Measurements from ENCODE around the gene KREMEN1.
A peak's percentile ranks its signal among the peaks of the same experiment; 100 is the strongest.

KREMEN1 gene

GRCh38 chr22:29048822-29049654 lies 23.8 kb upstream of the KREMEN1 start:
- DNase-seq = no peak
- intact Hi-C loops (cut with DNase I) = no loop called here

GRCh38 chr22:29049655-29050263 lies 23.1 kb upstream of the KREMEN1 start:
- intact Hi-C loops (cut with DNase I) = no loop called here
- DNase-seq = no peak

DNA sequence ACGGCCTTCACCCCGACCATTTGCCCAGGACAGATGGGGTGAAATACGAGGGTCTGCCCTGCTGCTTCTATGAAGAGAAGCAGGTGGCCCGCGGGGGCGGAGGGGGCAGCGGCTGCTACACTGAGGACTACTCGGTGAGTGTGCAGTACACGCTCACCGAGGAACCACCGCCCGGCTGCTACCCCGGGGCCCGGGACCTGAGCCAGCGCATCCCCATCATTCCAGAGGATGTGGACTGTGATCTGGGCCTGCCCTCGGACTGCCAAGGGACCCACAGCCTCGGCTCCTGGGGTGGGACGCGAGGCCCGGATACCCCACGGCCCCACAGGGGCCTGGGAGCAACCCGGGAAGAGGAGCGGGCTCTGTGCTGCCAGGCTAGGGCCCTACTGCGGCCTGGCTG lies 22.4 kb upstream of the KREMEN1 start:
- intact Hi-C loops (cut with DNase I) = no loop called here
- no peak for DNase-seq

DNA sequence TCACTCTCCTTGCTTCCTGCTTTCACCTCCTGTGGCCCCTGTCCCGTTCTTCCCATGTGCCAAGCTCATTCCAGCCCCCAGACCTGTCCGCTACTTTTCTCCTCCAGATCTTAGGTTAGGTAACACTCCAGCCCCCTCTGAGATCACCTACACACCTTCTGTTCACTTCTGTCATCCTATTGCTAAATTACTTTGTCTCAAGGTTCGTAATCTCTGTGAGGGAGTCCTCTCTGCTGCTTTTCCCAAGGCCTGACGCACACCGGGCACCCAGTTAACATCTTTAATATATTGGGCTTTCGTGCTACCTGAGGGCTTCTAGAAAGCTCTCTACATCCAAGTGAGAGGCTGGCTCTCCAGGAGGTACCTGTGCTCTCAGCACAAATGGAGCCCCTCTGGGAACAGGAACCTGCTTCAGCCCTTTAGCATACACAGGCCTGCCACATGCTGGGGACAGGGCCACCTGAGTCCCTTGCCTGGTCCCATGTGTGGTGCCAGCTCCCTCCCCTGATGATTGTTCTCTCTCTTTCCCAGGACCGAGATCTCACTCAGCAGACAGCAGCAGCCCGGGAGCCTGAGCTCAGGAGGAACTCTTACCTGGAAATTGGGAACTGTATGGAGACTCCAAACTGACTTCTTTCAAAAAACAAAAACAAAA lies 19.7 kb upstream of the KREMEN1 start:
- DNase-seq = no peak
- intact Hi-C loops (cut with DNase I) = no loop called here

GRCh38 chr22:29054251-29054767 lies 18.5 kb upstream of the KREMEN1 start:
- intact Hi-C loops (cut with DNase I) = no loop called here
- DNase-seq = no peak

DNA sequence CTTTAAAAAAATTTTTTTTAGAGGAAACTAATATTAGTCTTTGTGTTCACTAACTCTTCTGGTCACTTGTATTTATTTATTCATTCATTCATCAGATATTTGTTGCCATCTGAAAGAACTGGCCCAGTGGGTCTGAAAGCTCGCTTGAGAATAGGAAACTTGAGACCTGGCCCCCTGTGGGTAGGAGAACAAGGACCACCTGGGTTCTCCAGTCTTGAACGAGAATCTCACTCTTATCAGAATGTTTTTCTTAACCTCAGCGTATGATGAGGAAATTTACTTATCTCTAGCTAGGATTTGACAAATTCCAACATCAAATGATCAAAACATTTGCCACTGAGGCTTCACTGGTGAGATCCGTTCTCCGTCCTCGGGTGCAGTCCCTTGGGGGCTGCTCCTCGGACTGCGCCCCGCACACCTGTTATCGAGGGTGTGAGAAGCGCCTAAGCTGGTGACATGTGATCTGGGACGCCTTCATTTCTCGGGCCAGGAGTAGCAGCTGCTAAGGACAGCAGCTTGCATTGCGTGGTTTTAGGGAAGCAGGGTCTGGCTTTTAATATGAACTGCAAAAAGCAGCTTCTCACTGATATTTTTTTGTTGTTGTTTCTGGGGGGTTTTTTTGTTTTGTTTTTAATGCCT lies 17.5 kb upstream of the KREMEN1 start:
- no peak for DNase-seq
- intact Hi-C loops (cut with DNase I) = no loop called here

- intact Hi-C loops (cut with DNase I) = no loop called here
- DNase-seq = no peak
Measured at GRCh38 chr22:29056472-29056871, 16.4 kb upstream of the KREMEN1 start.

DNA sequence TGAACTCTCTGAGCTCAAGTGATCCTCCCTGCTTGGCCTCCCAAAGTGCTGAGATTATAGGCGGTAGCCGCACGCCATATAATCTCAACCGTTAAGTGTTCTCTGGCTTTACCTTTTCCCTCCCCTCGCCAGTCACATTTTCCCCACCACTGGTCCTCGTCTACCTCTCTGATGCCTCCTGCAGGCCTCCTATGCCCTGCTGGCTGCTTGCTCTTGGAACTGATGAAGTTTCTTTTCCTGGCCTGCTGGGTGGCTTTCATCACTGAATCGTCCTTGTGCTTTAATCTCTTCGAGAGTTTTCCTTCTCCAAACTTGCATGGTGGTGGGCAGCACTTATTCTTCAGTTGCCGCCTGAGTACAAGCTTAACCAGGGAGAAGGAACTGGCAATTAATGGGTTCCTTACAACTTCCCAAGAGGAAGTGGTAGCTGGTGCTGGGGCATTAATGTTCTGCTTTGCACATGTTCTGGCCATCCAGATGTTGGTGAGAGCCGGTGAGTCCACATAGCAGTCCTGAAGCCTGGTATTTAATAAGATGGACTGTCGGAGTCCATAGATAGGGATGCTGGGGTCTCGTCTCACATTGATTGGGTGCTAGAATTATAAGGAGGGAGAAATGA lies 12.5 kb upstream of the KREMEN1 start:
- no peak for DNase-seq
- intact Hi-C loops (cut with DNase I) = no loop called here

GRCh38 chr22:29060931-29061330 lies 11.9 kb upstream of the KREMEN1 start:
- DNase-seq = no peak
- intact Hi-C loops (cut with DNase I) = no loop called here

- no peak for DNase-seq
- intact Hi-C loops (cut with DNase I) = no loop called here
Measured at GRCh38 chr22:29061773-29062172, 11.1 kb upstream of the KREMEN1 start, which contains the start of gene C22orf31. C22orf31 (minus strand) TSS chr22:29061831; CDS start chr22:29061792, 39 bp downstream.

- no peak for DNase-seq
- intact Hi-C loops (cut with DNase I) = no loop called here
Measured at GRCh38 chr22:29062286-29062821, 10.5 kb upstream of the KREMEN1 start.

- intact Hi-C loops (cut with DNase I) = no loop called here
- DNase-seq = no peak
Measured at GRCh38 chr22:29065468-29066190, 7.2 kb upstream of the KREMEN1 start.

GRCh38 chr22:29069463-29069862 lies 3.4 kb upstream of the KREMEN1 start:
- intact Hi-C loops (cut with DNase I) = no loop called here
- DNase-seq = no peak

DNA sequence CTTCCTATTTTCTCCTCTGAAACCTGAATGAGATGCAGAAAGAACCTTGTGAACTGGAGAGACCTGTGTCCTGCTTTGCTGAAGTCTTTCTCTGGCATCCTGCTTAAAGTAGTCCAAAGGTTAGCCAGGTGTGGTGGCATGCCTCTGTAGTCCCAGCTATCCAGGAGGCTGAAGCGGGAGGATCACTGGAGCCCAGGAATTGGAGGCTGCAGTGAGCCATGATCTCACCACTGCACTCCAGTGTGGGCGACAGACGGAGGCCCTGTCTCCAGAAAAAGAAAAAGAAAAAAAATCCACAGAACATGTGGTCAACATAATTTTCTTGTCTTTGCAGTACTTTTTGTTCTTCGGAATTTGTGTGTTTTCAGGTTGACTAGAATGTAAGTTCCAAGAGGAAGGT lies 2.3 kb upstream of the KREMEN1 start:
- intact Hi-C loops (cut with DNase I) = loop anchor here (5.0 kb wide), 1 partner anchor 82 kb away; no protein-coding TSS in a partner anchor
- DNase-seq = no peak

DNA sequence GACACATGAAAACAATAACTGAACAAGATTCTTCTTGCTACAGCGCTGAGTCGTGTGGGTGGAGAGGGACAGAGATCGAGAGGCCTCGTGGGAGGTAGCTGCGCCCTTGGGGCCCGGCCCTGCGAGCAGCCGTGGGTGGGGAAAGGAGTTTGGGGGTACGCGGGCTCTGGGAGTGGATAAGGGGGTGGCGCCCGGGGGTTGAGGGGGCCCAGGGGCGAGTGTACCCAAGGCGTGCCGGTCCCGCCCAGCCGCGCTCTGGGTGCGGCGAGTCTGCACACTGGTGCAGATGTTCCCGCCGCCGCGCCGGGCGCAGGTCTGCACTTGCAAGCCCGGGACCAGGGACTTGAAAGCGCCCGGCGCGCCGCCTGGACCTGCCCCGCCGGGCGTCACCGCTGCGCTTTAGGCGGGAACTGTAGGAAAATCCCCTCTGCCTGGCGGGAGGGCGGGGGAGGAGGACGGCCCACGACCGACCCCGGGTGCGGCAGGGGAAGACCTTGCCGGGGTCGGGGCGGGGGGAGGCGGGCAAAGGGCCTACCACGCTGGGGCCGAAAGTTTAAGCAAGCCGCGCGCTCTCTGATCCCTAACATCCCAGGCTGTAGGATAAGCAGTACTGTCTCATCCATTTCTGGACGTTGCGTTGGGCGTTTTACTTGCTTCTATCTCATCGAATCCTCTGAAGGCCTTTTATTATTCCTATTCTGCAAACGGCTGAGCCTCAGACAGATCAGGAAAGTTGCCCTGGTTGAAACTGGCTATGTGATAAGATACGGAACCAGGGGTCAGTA lies 1.4 kb upstream of the KREMEN1 start:
- DNase-seq = peak in 2 of 10 donors; percentile 22 to 87
- intact Hi-C loops (cut with DNase I) = loop anchor here (5.0 kb wide), 1 partner anchor 81 kb away; no protein-coding TSS in a partner anchor

- intact Hi-C loops (cut with DNase I) = loop anchor here (5.0 kb wide), 1 partner anchor 80 kb away; no protein-coding TSS in a partner anchor
- DNase-seq = peak; percentile 51 to 96 (median 76)
Measured at GRCh38 chr22:29072193-29072978, 449 bp upstream of the KREMEN1 start.

- intact Hi-C loops (cut with DNase I) = loop anchor here (5.0 kb wide), 1 partner anchor 79 kb away; no protein-coding TSS in a partner anchor
- DNase-seq = peak in 4 of 10 donors; percentile 30 to 87 (median 58)
Measured at GRCh38 chr22:29073618-29074275, 912 bp downstream of the KREMEN1 start.

All from posterior cingulate gyrus (tissue), 11 donors.